ENCODE results near the gene ANKHD1.

ANKHD1 gene

DNA sequence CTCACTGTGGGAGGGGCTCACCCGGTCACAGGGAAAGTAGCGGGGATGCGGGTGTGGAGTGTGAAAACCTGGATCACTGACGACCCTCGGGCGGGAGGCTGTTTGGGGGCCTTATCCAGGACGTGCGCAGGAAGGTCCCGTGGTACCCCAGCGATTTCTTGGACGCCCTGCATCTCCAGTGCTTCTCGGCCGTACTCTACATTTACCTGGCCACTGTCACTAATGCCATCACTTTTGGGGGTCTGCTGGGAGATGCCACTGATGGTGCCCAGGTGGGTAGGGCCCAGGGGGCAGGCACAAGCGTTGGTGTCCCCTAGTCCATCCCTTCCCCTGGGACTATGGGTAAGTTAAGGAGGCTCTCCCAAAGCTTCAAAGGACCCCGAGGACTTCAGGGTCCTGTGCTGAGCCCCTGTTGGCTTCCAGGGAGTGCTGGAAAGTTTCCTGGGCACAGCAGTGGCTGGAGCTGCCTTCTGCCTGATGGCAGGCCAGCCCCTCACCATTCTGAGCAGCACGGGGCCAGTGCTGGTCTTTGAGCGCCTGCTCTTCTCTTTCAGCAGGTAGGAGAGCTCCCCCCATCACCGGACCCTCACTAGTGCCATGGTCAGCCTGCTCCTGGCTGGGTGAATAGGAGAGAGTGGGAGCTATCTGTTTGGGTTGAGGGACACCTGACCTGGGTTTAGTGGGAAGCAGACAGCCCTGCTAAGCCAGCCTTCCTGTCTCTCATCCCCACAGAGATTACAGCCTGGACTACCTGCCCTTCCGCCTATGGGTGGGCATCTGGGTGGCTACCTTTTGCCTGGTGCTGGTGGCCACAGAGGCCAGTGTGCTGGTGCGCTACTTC is 37.8 kb upstream of the ANKHD1 start:
- no peaks in the 10 kb centered on the region for H3K36me3 ChIP-seq (ENCODE audit: insufficient read depth, low read length)
- no peak overlapping the region for H2AFZ ChIP-seq (ENCODE audit: low read depth, low read length)
- no peaks in the 10 kb centered on the region for H3K9me3 ChIP-seq (ENCODE audit: low read length)
- H3K27me3 ChIP-seq (ENCODE audit: insufficient read depth, low read length), result no peaks in the 10 kb centered on the region
- H3K4me1 ChIP-seq (ENCODE audit: insufficient read depth, low read length), result no peaks in the 10 kb centered on the region
- no peak overlapping the region for H3K4me3 ChIP-seq (ENCODE audit: low read length)

DNA sequence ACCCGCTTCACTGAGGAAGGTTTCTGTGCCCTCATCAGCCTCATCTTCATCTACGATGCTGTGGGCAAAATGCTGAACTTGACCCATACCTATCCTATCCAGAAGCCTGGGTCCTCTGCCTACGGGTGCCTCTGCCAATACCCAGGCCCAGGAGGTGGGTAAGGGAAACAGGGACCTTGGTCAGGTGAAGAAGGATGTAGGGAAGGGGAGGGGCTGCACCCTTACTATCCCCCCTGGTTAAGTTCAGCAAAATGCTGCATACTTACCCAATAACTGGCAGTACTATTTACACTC is 37.2 kb upstream of the ANKHD1 start:
- H3K4me3 ChIP-seq (ENCODE audit: low read length), result no peak overlapping the region
- H3K27me3 ChIP-seq (ENCODE audit: insufficient read depth, low read length), result no peaks in the 10 kb centered on the region
- H2AFZ ChIP-seq (ENCODE audit: low read depth, low read length), result no peak overlapping the region
- H3K9me3 ChIP-seq (ENCODE audit: low read length), result no peaks in the 10 kb centered on the region
- H3K4me1 ChIP-seq (ENCODE audit: insufficient read depth, low read length), result no peaks in the 10 kb centered on the region
- no peaks in the 10 kb centered on the region for H3K36me3 ChIP-seq (ENCODE audit: insufficient read depth, low read length)

DNA sequence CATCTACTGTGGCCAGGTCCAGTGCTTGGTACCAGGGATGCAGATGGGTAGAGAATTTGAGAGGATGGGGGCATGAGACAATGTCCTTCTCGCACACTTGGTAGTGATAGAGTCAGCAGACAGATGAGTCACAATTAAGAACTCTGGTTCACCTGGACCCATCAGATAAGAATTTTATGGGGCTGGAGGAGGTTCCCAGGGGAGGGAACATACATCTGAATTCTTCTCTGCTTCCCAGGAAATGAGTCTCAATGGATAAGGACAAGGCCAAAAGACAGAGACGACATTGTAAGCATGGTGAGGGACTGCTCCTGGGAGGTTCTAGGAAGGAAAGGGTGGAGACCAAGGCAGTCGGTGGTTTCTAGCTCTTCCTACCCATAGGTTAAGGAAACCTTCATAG is 36.4 kb upstream of the ANKHD1 start:
- Histone ChIP-seq H2AFZ (ENCODE audit: low read depth, low read length) (no peak overlapping the region), H3K36me3 (ENCODE audit: insufficient read depth, low read length) (no peaks in the 10 kb centered on the region), H3K27me3 (ENCODE audit: insufficient read depth, low read length) (no peaks in the 10 kb centered on the region), H3K9me3 (ENCODE audit: low read length) (no peaks in the 10 kb centered on the region), H3K4me3 (ENCODE audit: low read length) (no peak overlapping the region), H3K4me1 (ENCODE audit: insufficient read depth, low read length) (no peaks in the 10 kb centered on the region)

DNA sequence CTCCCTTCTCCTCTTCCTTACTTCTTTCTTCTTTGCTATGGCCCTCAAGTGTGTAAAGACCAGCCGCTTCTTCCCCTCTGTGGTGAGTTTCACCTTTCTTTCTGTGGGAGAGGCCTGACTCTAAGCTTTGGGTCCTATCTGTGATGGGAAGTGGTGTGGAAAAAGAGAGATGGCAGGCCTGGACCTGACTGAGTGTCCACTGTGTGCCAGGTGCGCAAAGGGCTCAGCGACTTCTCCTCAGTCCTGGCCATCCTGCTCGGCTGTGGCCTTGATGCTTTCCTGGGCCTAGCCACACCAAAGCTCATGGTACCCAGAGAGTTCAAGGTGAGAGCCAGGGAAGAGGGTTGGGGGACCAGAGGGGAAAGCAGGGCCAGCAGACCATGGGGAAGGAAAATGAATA is 35.7 kb upstream of the ANKHD1 start:
- no peaks in the 10 kb centered on the region for H3K27me3 ChIP-seq (ENCODE audit: insufficient read depth, low read length)
- H2AFZ ChIP-seq (ENCODE audit: low read depth, low read length), result no peak overlapping the region
- H3K4me3 ChIP-seq (ENCODE audit: low read length), result no peak overlapping the region
- no peaks in the 10 kb centered on the region for H3K4me1 ChIP-seq (ENCODE audit: insufficient read depth, low read length)
- no peaks in the 10 kb centered on the region for H3K9me3 ChIP-seq (ENCODE audit: low read length)
- no peaks in the 10 kb centered on the region for H3K36me3 ChIP-seq (ENCODE audit: insufficient read depth, low read length)

DNA sequence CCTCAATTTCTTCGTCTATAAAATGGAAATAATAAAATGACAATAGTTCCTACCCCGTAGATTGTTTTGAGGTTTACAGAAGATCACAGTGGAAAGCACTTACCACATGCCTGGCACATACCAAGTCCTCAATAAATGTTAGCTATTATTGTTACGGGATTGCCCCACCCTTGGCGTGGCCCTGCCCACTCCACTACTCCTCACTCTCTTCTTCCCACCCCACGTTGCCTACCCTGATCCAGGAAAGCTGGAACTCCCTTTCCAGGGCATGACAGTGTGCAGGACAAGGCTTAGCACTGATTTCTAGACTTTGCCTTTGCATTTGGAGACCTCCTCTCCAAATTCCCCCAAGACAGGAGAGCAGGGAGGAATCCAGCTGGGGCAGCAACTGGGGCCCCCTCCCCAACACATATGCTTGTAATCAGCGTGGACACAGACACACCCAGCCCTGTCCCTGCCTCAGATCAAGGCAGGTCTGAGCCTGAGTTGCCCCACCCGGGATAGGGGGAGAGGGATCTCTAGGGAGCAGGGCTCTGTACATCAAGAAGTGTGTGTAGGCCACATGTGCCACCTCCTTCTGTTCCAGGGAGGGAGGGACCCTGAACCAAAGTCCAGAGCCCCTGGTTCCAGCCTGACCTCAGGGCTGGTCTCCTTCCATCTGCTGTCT is 34.9 kb upstream of the ANKHD1 start:
- no peak overlapping the region for H3K4me3 ChIP-seq (ENCODE audit: low read length)
- no peaks in the 10 kb centered on the region for H3K9me3 ChIP-seq (ENCODE audit: low read length)
- no peak overlapping the region for H2AFZ ChIP-seq (ENCODE audit: low read depth, low read length)
- no peaks in the 10 kb centered on the region for H3K27me3 ChIP-seq (ENCODE audit: insufficient read depth, low read length)
- no peaks in the 10 kb centered on the region for H3K4me1 ChIP-seq (ENCODE audit: insufficient read depth, low read length)
- H3K36me3 ChIP-seq (ENCODE audit: insufficient read depth, low read length), result no peaks in the 10 kb centered on the region

DNA sequence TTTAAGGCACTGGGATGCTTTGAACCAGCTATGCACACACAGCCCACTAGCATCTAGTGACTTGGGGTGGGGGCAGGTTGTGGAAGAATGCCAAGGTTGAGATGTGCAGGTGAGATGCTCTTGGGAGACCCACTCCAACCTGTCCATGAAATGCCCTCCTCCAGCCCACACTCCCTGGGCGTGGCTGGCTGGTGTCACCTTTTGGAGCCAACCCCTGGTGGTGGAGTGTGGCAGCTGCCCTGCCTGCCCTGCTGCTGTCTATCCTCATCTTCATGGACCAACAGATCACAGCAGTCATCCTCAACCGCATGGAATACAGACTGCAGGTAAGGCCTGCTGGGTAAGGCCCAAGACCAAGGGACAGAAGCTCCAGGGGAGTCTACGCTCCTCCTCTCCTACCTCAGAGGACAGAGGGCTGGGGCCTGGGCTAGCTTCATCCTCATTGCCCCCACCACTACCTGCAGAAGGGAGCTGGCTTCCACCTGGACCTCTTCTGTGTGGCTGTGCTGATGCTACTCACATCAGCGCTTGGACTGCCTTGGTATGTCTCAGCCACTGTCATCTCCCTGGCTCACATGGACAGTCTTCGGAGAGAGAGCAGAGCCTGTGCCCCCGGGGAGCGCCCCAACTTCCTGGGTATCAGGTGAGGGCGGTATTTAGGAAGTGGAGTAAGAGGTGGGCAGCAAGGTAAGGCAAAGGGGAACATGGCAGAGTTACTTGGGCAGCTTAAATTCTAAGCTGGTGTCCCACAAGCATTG is 34.2 kb upstream of the ANKHD1 start:
- no peaks in the 10 kb centered on the region for H3K36me3 ChIP-seq (ENCODE audit: insufficient read depth, low read length)
- no peaks in the 10 kb centered on the region for H3K4me1 ChIP-seq (ENCODE audit: insufficient read depth, low read length)
- no peak overlapping the region for H3K4me3 ChIP-seq (ENCODE audit: low read length)
- H3K9me3 ChIP-seq (ENCODE audit: low read length), result no peaks in the 10 kb centered on the region
- H3K27me3 ChIP-seq (ENCODE audit: insufficient read depth, low read length), result no peaks in the 10 kb centered on the region
- no peak overlapping the region for H2AFZ ChIP-seq (ENCODE audit: low read depth, low read length)

DNA sequence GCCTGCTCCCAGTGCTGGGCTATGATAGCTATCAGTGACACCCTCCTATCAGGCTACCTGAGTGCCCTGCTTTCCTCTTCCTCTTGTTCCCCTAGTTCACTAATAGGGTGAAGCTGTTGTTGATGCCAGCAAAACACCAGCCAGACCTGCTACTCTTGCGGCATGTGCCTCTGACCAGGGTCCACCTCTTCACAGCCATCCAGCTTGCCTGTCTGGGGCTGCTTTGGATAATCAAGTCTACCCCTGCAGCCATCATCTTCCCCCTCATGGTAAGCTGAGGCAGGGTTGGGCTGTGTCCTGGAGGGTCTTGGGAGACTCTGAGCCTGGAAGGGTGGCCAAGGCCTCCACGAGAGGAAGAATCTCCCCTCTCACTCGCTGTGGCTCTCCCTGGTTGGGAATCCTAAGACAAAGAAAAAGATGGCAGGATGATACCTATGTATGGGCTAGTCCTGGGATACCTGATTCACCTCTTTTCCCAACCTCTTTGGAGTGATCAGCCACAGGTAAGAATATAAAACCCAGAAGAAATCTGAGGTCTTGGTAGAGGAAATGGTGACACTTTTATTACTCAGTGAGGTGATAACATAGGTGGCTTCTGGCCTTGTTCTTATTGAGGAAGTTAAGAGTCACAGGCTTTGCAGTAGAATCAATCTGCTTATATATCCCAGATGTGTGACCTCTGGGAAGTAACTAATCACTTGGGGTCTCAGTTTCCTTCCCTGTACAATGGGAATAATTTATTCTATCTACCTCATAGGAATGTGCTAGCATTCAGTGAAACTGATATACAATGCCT is 30.1 kb upstream of the ANKHD1 start:
- no peak overlapping the region for H2AFZ ChIP-seq (ENCODE audit: low read depth, low read length)
- H3K9me3 ChIP-seq (ENCODE audit: low read length), result no peaks in the 10 kb centered on the region
- H3K4me3 ChIP-seq (ENCODE audit: low read length), result no peak overlapping the region
- H3K4me1 ChIP-seq (ENCODE audit: insufficient read depth, low read length), result peaks cover 2% of the 10 kb centered on the region
- H3K27me3 ChIP-seq (ENCODE audit: insufficient read depth, low read length), result no peaks in the 10 kb centered on the region
- no peaks in the 10 kb centered on the region for H3K36me3 ChIP-seq (ENCODE audit: insufficient read depth, low read length)

DNA sequence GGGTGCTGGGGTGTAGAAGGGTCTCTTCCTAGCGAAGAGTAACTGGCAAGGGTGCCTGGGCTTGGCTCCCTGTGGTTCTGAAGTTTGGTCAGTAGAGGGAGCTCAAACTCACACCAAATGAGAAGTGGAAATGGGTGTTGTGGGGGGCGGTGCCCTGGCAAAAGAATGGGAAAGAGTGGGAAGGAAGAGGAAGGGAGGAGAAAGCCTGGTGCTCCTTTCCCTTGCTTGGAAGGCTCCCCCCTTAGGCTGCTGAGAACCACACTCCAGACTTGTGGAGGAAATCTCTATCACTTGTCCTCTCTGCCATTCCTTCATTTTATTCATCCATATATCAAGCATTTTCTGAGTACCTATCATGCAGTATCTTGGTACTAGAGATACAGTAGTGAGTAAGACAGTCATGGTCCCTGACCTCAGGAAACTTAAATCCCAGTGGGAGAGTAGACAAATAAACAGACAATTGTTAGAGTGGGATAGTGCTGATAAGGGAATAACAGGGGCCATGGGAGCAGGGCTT is 28.6 kb upstream of the ANKHD1 start:
- Histone ChIP-seq H2AFZ (ENCODE audit: low read depth, low read length) (no peak overlapping the region), H3K4me1 (ENCODE audit: insufficient read depth, low read length) (peaks cover 2% of the 10 kb centered on the region), H3K36me3 (ENCODE audit: insufficient read depth, low read length) (no peaks in the 10 kb centered on the region), H3K9me3 (ENCODE audit: low read length) (no peaks in the 10 kb centered on the region), H3K4me3 (ENCODE audit: low read length) (no peak overlapping the region), H3K27me3 (ENCODE audit: insufficient read depth, low read length) (no peaks in the 10 kb centered on the region)

DNA sequence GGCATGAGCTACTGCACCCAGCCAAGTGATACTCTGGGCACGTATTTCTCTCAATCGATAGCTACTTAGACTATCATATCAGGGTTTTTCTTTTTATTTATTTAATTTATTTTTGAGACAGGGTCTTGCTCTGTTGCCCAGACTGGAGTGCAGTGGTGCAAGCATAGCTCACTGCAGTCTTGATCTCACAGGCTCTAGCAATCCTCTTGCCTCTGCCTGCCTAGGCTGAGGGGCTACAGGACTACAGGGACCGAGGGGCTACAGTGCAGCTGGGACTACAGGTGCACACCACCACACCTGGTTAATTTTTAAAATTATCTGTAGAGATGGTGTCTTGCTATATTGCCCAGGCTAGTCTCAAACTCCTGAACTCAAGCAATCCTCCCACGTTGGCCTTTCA is 20.3 kb upstream of the ANKHD1 start:
- Histone ChIP-seq H2AFZ (ENCODE audit: low read depth, low read length) (no peak overlapping the region), H3K4me3 (ENCODE audit: low read length) (no peak overlapping the region), H3K4me1 (ENCODE audit: insufficient read depth, low read length) (no peaks in the 10 kb centered on the region), H3K27me3 (ENCODE audit: insufficient read depth, low read length) (no peaks in the 10 kb centered on the region), H3K36me3 (ENCODE audit: insufficient read depth, low read length) (no peaks in the 10 kb centered on the region), H3K9me3 (ENCODE audit: low read length) (no peaks in the 10 kb centered on the region)

DNA sequence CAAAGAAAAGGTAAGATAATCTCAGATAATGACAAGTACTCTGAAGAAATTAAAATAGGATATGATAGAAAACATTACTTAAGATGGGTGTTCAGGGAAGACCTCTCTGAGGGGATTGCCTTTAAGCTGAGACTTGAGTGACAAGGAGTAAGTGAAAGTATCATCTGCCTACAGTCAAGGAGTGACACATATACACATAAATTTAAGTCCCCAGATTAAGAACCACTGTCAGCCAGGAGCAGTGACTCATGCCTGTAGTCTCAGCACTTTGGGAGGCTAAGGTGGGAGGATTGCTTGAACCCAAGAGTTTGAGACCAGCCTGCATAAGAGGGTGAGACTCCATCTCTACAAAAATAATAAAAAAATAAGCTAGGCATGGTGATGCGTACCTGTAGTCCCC is 19.7 kb upstream of the ANKHD1 start:
- no peak overlapping the region for H2AFZ ChIP-seq (ENCODE audit: low read depth, low read length)
- H3K9me3 ChIP-seq (ENCODE audit: low read length), result no peaks in the 10 kb centered on the region
- no peak overlapping the region for H3K4me3 ChIP-seq (ENCODE audit: low read length)
- no peaks in the 10 kb centered on the region for H3K36me3 ChIP-seq (ENCODE audit: insufficient read depth, low read length)
- no peaks in the 10 kb centered on the region for H3K4me1 ChIP-seq (ENCODE audit: insufficient read depth, low read length)
- no peaks in the 10 kb centered on the region for H3K27me3 ChIP-seq (ENCODE audit: insufficient read depth, low read length)

DNA sequence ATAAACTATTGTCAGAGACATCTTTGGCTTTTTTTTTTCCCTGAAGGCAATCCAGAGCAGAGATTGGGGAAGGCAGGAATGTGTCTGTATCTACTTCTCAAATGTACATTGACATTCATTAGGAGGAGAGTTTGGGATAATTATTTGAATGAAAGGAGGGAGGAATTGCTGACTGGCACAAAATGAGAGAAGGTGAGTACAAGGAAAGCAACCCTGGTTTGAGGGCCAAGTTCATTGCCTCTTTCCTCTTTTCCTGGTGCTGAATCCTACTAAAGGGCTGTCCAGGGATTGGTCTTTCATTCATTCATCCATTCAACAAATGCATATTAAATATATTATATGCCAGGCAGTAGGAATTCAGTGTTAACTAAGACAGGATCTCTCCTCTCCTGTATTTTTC is 18.8 kb upstream of the ANKHD1 start:
- Histone ChIP-seq H3K4me3 (ENCODE audit: low read length) (no peak overlapping the region), H3K9me3 (ENCODE audit: low read length) (no peaks in the 10 kb centered on the region), H3K36me3 (ENCODE audit: insufficient read depth, low read length) (no peaks in the 10 kb centered on the region), H3K27me3 (ENCODE audit: insufficient read depth, low read length) (no peaks in the 10 kb centered on the region), H2AFZ (ENCODE audit: low read depth, low read length) (no peak overlapping the region), H3K4me1 (ENCODE audit: insufficient read depth, low read length) (no peaks in the 10 kb centered on the region)

DNA sequence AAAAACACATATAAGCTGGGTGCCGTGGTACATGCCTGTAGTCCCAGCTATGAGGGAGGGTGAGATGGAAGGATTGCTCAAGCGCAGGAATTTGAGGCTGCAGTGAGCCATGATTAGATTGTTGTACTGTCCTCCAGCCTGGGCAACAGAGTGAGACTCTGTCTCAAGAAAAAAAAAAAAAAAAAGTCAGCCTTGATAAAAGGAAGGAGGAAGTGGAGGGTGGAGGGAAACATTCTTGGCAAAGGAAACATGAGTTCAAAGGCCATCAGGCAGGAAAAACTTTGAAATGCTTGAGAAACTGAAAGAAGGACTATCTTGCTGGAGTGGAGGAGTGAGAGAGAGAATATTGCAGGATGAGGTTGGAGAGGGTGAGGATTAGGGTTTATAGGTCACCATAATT is 18.3 kb upstream of the ANKHD1 start:
- Histone ChIP-seq H3K9me3 (ENCODE audit: low read length) (no peaks in the 10 kb centered on the region), H3K4me1 (ENCODE audit: insufficient read depth, low read length) (no peaks in the 10 kb centered on the region)

DNA sequence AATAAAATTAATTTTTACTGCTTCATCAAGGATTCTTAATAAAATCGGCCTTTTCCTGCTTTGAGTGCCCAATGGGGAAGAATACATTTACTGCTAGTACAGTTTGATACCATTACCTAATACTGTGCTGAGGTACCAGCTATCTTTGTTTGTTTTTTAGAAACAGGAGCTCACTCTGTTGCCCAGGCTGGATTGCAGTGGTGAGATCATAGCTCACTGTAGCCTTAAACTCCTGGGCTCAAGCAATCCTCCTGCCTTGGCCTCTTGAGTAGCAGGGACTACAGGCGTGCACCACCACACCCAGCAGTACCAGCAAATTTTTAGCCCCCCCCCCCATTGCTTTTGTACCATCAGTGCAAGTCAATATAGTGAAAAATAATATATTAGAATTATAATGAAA is 13.6 kb upstream of the ANKHD1 start:
- Histone ChIP-seq H3K36me3 (ENCODE audit: insufficient read depth, low read length) (peaks cover 6% of the 10 kb centered on the region), H3K27me3 (ENCODE audit: insufficient read depth, low read length) (no peaks in the 10 kb centered on the region), H2AFZ (ENCODE audit: low read depth, low read length) (no peak overlapping the region), H3K4me3 (ENCODE audit: low read length) (no peak overlapping the region), H3K9me3 (ENCODE audit: low read length) (no peaks in the 10 kb centered on the region), H3K4me1 (ENCODE audit: insufficient read depth, low read length) (no peaks in the 10 kb centered on the region)

More for the DNA sequence above, 18.3 kb upstream of the ANKHD1 start:
- Histone ChIP-seq H3K36me3 (ENCODE audit: insufficient read depth, low read length) (no peaks in the 10 kb centered on the region), H2AFZ (ENCODE audit: low read depth, low read length) (no peak overlapping the region), H3K4me3 (ENCODE audit: low read length) (no peak overlapping the region), H3K27me3 (ENCODE audit: insufficient read depth, low read length) (no peaks in the 10 kb centered on the region)
